K562 (cell line): ENCODE results near the gene DEDD2. TPM values are rescaled to one million over a fixed set of nuclear protein-coding genes. Genes with fewer than 3 reads are reported as not detected.

Source experiments
- BCL6 ChIP-seq: fragments of 250-450 bp; sonication (Bioruptor Pico); IDR thresholded peaks from 2 replicates; pipeline ENCODE4 v1.4.0; 2020
- BRD9 ChIP-seq: fragments of 450-650 bp; IDR thresholded peaks from 2 replicates; pipeline ENCODE4 v1.6.1; 2018; ENCODE audit warnings: low read depth; ENCODE audit not compliant: partially characterized antibody
- CEBPB ChIP-seq: fragments of 450-650 bp; IDR thresholded peaks from 2 replicates; pipeline ENCODE4 v1.6.1; 2016; ENCODE audit warnings: missing genetic modification characterization, missing compliant biosample characterization
- ELF2 ChIP-seq: fragments of 250-450 bp; sonication (Bioruptor Pico); IDR thresholded peaks from 2 replicates; pipeline ENCODE4 v1.5.0; 2021; ENCODE audit warnings: mild to moderate bottlenecking
- EP300 ChIP-seq: IDR thresholded peaks from 2 replicates; pipeline ENCODE4 v1.6.1; 2012; ENCODE audit warnings: low read length, improper control_type of control experiment
- ETV5 ChIP-seq: sonication (generic); formaldehyde crosslinking; IDR thresholded peaks from 2 replicates; pipeline ENCODE4 v1.4.0; 2020; ENCODE audit warnings: low read depth, mild to moderate bottlenecking, missing genetic modification reagents
- MYNN ChIP-seq, 2 experiments: sonication (generic); formaldehyde crosslinking in 1 of 2; IDR thresholded peaks; 2 replicates each; pipeline versions ENCODE4 v1.5.0 to v1.6.1; 2016 to 2020; ENCODE audit warnings: antibody characterized with exemption in 1 of 2, missing genetic modification reagents in 1 of 2
- POLR2A ChIP-seq: fragments of 450-650 bp; conservative IDR thresholded peaks from 2 replicates; pipeline ENCODE4 v1.6.1; 2016
- SETDB1 ChIP-seq: IDR thresholded peaks from one replicate; pipeline ENCODE4 v1.6.1; 2012; ENCODE audit warnings: low read length, control low read depth, inconsistent platforms
- ZNF561 ChIP-seq: fragments of 450-650 bp; formaldehyde crosslinking; conservative IDR thresholded peaks from 2 replicates; pipeline ENCODE4 v1.4.0; 2020; ENCODE audit warnings: mild to moderate bottlenecking, moderate library complexity
- ZNF76 ChIP-seq: fragments of 250-450 bp; sonication (Bioruptor Pico); IDR thresholded peaks from 2 replicates; pipeline ENCODE4 v1.4.0; 2020; ENCODE audit warnings: mild to moderate bottlenecking, moderate library complexity, borderline replicate concordance
- polyA plus RNA-seq, 8 experiments: library from polyadenylated mRNA; depleted of rRNA in 4 of 8; stranded (reverse) in 5 of 8; unstranded in 3 of 8; fragments of >200 nt; fragmentation: Nextera tagmentation in 2 of 8; fragmentation: Illumina TruSeq in 1 of 8; extraction: Ambion mirVana in 2 of 8; extraction: Trizol in 1 of 8; gene quantifications; 2 replicates each; pipeline versions ENCODE4 v1.2.1 to v1.2.3, GENCODE V29; 2011 to 2014; ENCODE audit warnings: inconsistent platforms in 1 of 8, missing spikeins in 1 of 8
- total RNA-seq, 7 experiments: library from RNA; depleted of rRNA in 6 of 7; stranded (reverse); fragments of >200 nt in 6 of 7; fragmentation: Illumina TruSeq in 2 of 7; extraction: Trizol in 2 of 7; gene quantifications; 2 replicates each; pipeline versions ENCODE4 v1.2.1 to v1.2.3, GENCODE V29; 2011 to 2021; ENCODE audit warnings: low replicate concordance in 1 of 7
- TF ChIP-seq, protein P1 (sequence below): fragments of 250-450 bp; sonication (Bioruptor Pico); IDR thresholded peaks from 2 replicates; pipeline ENCODE4 v1.9.0; 2021; ENCODE audit warnings: mild to moderate bottlenecking, inconsistent platforms
- TF ChIP-seq, protein P2 (sequence below): sonication (generic); formaldehyde crosslinking; IDR thresholded peaks from 2 replicates; pipeline ENCODE4 v1.8.0; 2022; ENCODE audit warnings: mild to moderate bottlenecking, missing genetic modification reagents

The DEDD2 gene
- total and polyA plus RNA-seq, 9 of the 15 experiments (the other 6 are each of a cell fraction or from before 2014, with no cell fraction given) = 4.3 to 43.0 (median 29.2) TPM

DNA sequence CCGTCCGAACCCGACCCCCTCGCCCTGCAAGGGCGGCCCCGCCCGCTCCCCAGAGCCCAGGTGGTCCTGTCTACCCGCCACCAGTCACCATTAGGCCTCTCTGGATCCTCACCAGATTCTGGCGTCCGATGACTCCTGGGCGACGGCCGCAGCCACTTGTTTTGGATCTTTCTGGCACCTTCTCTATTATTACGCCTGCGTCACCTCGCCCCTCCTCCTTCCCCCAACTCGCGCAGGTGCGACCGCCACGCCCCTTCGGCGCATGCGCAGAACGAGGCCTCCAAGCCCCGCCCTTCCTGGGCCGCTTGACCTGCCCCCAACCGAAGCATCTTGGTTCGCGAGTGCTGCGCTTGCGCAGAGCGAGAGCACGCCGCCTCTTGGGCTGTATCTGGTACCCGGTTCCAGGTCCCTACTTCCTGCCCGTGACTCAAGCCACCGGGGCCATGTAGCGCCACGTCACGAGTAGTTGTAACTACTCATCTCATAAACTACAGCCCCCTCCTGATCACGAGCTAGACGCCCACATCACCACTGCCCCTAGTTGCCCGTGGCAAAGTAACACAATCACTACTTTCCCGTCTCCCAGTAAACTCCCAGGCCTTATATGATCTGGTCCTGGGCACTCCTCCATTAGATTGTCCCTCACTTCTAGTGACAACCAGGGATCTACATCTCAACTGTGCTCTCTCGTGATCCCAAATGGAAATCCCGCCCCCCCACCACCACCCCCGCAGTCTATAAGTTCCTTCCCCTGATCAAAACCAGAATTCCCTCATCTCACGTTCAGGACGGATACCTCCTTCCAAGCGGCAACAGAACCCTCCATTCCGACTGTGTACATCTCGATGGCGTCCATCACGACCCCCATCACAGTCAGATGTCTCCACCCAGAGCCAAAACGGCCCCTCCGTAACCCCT is at the start of gene DEDD2 (continued):
- no peak; the same call in 1 of the 2 replicates for TF ChIP-seq EP300
- no peak for TF ChIP-seq CEBPB (tag)
- TF ChIP-seq ZNF561 (CRISPR knock-in tag) = no peak
- peak; percentile 72 for TF ChIP-seq BRD9
- TF ChIP-seq SETDB1 = no peak
- TF ChIP-seq ELF2 (CRISPR knock-in tag) = peak; percentile 54
- TF ChIP-seq, protein P1, sequence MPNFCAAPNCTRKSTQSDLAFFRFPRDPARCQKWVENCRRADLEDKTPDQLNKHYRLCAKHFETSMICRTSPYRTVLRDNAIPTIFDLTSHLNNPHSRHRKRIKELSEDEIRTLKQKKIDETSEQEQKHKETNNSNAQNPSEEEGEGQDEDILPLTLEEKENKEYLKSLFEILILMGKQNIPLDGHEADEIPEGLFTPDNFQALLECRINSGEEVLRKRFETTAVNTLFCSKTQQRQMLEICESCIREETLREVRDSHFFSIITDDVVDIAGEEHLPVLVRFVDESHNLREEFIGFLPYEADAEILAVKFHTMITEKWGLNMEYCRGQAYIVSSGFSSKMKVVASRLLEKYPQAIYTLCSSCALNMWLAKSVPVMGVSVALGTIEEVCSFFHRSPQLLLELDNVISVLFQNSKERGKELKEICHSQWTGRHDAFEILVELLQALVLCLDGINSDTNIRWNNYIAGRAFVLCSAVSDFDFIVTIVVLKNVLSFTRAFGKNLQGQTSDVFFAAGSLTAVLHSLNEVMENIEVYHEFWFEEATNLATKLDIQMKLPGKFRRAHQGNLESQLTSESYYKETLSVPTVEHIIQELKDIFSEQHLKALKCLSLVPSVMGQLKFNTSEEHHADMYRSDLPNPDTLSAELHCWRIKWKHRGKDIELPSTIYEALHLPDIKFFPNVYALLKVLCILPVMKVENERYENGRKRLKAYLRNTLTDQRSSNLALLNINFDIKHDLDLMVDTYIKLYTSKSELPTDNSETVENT (CRISPR knock-in tag) = no peak
- TF ChIP-seq POLR2A = peak; percentile 76
- TF ChIP-seq ETV5 = 0 out of 2 replicates have a peak, but pooled peaks have one; percentile 2
- TF ChIP-seq BCL6 (CRISPR knock-in tag) = no peak
- TF ChIP-seq ZNF76 (CRISPR knock-in tag) = no peak
- TF ChIP-seq, protein P2, sequence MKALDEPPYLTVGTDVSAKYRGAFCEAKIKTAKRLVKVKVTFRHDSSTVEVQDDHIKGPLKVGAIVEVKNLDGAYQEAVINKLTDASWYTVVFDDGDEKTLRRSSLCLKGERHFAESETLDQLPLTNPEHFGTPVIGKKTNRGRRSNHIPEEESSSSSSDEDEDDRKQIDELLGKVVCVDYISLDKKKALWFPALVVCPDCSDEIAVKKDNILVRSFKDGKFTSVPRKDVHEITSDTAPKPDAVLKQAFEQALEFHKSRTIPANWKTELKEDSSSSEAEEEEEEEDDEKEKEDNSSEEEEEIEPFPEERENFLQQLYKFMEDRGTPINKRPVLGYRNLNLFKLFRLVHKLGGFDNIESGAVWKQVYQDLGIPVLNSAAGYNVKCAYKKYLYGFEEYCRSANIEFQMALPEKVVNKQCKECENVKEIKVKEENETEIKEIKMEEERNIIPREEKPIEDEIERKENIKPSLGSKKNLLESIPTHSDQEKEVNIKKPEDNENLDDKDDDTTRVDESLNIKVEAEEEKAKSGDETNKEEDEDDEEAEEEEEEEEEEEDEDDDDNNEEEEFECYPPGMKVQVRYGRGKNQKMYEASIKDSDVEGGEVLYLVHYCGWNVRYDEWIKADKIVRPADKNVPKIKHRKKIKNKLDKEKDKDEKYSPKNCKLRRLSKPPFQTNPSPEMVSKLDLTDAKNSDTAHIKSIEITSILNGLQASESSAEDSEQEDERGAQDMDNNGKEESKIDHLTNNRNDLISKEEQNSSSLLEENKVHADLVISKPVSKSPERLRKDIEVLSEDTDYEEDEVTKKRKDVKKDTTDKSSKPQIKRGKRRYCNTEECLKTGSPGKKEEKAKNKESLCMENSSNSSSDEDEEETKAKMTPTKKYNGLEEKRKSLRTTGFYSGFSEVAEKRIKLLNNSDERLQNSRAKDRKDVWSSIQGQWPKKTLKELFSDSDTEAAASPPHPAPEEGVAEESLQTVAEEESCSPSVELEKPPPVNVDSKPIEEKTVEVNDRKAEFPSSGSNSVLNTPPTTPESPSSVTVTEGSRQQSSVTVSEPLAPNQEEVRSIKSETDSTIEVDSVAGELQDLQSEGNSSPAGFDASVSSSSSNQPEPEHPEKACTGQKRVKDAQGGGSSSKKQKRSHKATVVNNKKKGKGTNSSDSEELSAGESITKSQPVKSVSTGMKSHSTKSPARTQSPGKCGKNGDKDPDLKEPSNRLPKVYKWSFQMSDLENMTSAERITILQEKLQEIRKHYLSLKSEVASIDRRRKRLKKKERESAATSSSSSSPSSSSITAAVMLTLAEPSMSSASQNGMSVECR (CRISPR knock-in tag) = peak; percentile 67
- no peak for TF ChIP-seq MYNN (IDR thresholded peaks at IDR 0.05)
- no peak for TF ChIP-seq MYNN (CRISPR knock-in tag; IDR thresholded peaks at IDR 0.05)
